Dermis lymphatic vessel endothelial cell (primary cell): ENCODE data around the gene PLEKHG1. TPM values are rescaled to one million over a fixed set of nuclear protein-coding genes. Genes with fewer than 3 reads are reported as not detected.

Experiments
- total RNA-seq: library from RNA; depleted of rRNA; stranded (reverse); fragments of >200 nt; gene quantifications from 2 replicates; pipeline ENCODE4 v1.2.1, GENCODE V29; 2014

PLEKHG1 gene
- total RNA-seq, result 19.5 and 26.4 TPM in 2 replicates

GRCh38 chr6:150599199-150600009, at the start of gene PLEKHG1:
PLEKHG1 (plus strand) TSS chr6:150599885; CDS start chr6:150733682, 133,797 bp downstream.

Other genes starting within 250 kb of the PLEKHG1 start
- gene IYD, start 230.9 kb upstream of the PLEKHG1 start, total RNA-seq, result under 0.01 TPM in 1 of 2 replicates, not detected in the other